GM12873 (cell line): Measurements from ENCODE around the gene PRPF39.

Experiments used
- CTCF ChIP-seq: IDR thresholded peaks from 2 replicates; pipeline ENCODE4 v1.5.1; 2012; ENCODE audit warnings: low read depth, mild to moderate bottlenecking, moderate library complexity, low read length, control low read depth; ENCODE audit not compliant: insufficient read depth; ENCODE audit errors: missing control alignments

The PRPF39 gene

GRCh38 chr14:45083617-45083975, 320 bp upstream of the PRPF39 start:
- no peak for TF ChIP-seq CTCF

GRCh38 chr14:45084946-45085346, 1.0 kb downstream of the PRPF39 start:
- TF ChIP-seq CTCF, result no peak

GRCh38 chr14:45089813-45090212, 5.9 kb downstream of the PRPF39 start:
- no peak for TF ChIP-seq CTCF

- no peak for TF ChIP-seq CTCF
These were observed 7.8 kb downstream of the PRPF39 start for GRCh38 chr14:45091710-45092109.

- TF ChIP-seq CTCF, result no peak
These were observed 10.4 kb downstream of the PRPF39 start for GRCh38 chr14:45094275-45094674.

GRCh38 chr14:45095143-45095542, 11.2 kb downstream of the PRPF39 start:
- no peak for TF ChIP-seq CTCF

GRCh38 chr14:45096218-45096617, 12.3 kb downstream of the PRPF39 start:
- no peak for TF ChIP-seq CTCF

- TF ChIP-seq CTCF, result no peak
These were observed 19.9 kb downstream of the PRPF39 start for GRCh38 chr14:45103806-45104205.
